Myocyte (in vitro differentiated cells): ENCODE measurements around the gene AGAP1. TPM values are rescaled to one million over a fixed set of nuclear protein-coding genes. Genes with fewer than 3 reads are reported as not detected.
"Not testable (repeated sequence)": the region's sequence is repeated elsewhere in the genome, so short reads cannot be mapped to it uniquely, and the experiment has no call there.

Experiments
- DNase-seq: peaks from one replicate; pipeline ENCODE4 v3.0.0-alpha.2; 2012; ENCODE audit warnings: low read depth
- total RNA-seq: library from RNA; depleted of rRNA; stranded (reverse); fragments of >200 nt; gene quantifications from 2 replicates; pipeline ENCODE4 v1.2.3, GENCODE V29; 2014

The AGAP1 gene
- total RNA-seq, 1 donor from 2014 or later, result 15.5 TPM

DNA sequence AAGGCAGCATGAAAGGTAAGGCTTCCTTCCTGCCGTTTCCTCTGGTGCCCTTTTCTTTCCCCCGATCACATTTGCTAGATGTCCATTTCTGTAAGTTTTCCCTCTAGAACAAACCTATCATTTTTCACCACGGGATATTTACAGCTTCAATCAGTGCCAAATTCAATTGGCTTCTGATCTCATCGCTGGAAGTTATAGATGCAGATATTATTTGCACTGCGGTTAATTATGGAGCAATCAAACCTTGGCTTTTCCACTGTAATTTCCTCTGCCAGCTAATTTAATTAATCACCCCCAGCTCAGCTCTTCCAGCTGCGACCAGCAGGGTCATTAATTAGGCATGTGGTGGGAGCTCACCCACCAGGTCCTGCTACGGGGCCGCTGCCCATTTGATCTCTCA, 588.2 kb downstream of the AGAP1 start:
- DNase-seq, result no peak

DNA sequence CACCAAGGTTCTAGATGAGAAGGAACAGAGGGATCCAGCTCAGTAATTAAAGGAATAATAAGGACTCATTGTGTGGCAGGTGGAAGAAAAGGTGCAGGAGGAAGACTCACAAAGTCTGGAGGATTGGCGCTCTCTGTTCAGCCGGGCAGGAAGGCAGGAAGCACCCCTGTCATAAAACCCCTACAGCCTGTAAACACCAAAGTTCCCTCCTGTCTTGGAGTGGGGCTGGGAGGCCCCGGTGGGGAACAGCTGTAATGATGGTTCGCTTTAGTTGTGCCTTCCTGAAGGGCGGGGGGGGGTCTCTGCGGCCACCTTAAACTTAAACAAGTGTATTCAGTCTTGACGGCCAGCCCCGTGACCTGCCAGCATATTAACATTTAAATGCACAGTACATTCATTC, 590.1 kb downstream of the AGAP1 start:
- DNase-seq, result no peak

DNA sequence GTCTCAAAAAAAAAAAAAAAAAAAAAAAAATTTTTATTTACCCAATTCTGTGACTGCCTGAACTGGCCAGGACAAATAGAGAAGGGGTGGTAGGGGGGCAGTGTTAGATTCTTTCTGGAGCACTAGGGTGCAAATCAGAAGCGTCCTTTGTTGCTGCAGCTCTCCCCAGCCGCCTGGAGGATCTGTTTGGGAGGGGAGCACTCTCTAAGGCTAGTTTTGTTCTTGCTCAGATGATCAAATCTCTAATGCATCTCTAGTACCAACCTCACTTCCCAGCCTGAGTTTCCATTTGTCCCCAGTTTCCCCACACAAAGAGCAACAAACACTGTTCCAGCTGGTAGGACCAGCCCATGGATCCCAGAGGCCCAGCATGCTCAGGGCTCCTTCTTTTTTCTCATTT, 591.4 kb downstream of the AGAP1 start:
- DNase-seq, result no peak

DNA sequence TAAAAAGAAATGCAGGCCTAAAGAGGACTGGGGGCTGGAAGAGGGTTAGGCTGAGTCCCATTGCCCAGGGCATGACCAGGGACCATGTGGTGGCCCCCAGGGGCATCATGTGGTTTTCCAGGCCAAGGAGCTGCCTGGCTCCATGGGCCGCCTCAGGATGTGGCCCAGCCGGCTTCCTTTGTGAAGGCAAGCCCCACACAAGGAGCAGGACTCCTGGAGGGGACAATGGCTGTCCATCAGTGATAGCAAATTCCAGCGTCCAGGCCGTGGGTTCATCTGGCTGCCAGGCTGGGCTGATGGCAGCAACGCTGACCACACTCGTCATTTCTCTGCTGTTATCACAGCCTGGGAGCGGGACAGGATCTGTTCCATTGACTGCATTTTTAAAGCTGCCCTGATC, 591.8 kb downstream of the AGAP1 start:
- peak; percentile 25 for DNase-seq

DNA sequence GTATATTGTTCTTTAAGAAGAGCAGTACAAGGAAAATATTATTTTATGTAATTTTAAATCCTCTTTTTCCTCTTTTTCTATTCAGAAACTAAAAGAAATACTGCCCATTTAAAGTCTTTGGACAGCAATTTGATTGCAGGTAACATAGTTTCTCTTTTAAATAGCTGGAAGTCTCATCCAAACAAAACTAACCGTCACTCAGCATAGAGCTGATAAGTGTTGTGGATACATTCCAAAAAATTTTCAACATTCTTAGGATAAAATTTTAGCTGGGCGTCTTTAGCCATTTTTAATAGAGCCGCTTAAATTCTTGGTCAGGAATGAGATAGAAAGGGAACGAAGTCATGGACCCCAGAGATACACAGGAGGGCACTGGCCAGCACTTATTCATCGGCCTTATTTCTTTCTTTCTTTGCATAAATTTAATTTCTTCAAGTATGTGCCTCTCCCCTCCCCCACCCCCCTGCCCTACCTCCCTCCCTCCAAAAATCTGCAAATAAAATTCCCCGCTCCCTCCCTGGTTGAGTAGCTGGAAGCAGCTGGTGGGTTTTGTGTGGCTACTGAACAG, 592.6 kb downstream of the AGAP1 start:
- DNase-seq, result no peak

DNA sequence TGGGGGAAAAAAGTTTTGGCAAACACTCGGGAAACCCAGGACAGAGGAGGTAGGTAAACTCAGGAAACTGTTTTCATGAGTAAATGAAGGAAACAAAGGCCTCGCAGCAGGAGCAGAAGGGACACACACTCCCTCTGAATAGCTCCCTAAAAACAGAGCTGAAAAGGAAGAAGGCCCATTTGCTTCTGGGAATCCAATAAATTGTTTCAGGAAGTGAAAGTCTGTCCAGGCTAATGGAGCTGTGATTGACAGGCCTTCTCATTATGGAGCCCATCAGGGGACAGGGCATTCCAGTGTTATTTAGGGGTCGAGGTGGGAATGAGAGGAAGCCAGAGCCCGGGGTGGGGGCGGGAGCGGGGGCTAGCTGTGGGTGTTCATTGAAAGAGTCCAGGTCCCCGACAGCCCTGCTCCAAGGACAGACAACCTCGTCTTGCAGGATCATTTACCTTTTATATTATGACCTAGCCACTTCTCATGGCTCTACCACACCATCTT, 593.2 kb downstream of the AGAP1 start:
- no peak for DNase-seq

DNA sequence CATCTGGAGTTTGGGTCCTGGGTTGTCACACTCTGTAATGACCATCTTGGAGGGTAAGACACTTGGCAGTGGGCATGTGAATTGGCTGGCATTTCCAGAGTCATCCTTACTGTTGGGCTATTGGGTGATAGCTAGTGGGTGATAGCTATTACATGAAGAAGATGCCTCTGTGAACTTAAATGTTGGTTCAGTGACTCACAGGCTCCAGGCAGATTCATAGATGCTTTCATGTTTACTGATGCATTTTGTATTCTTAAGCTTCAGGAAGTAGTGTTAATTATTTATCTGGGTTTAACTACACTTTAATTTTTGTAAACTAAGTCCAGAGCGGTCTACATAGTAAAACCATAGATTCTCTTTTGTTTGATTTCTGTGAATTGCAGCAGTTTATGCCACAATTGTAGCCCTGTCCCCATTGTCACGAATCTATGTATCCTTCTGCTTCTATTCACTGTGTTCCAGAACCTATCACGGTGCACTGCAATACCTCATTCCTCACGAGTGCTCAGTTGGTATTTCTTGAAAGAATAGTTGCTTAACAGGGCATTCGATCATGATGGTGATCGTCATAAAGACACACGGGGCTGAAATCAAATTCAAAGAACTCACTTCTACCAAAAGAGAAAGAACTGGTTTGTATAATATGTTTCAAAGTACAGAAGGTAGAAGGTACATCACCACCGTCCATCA, 594.7 kb downstream of the AGAP1 start:
- no peak for DNase-seq

DNA sequence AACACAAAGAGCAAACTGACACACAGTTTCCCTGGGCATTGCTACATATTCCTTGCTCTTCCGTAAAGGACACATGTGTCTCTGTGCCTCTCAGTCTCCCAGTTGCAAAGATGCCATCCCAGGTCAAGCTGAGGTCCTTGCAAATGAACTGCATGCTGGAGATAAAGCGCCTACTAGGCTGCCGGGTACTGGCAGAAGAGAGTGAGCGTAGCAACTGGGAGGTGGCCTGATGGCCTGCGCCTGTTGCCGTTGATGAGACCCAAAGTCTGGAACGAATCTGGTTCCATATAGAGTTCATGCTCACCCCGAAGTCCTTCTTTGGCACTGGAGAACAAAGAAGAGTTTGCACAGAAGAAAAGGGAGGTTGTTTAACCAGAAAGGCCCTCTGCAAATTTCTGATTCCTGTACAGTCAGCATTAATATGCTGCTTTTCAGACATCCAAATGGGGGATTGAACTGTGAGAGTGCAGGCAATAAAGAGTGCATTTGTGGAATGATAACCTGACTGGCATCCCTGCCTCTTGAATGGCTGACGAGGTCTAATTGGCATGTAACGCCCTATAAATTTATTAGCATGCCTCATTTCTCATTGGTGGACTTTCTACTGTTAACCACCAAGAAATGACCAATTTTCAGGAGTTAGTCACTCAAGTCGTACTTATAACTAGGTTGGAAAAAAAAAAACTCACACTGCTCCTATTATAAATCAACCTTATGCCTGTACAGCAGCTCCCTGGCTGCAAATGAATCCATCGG, 595.6 kb downstream of the AGAP1 start:
- no peak for DNase-seq

DNA sequence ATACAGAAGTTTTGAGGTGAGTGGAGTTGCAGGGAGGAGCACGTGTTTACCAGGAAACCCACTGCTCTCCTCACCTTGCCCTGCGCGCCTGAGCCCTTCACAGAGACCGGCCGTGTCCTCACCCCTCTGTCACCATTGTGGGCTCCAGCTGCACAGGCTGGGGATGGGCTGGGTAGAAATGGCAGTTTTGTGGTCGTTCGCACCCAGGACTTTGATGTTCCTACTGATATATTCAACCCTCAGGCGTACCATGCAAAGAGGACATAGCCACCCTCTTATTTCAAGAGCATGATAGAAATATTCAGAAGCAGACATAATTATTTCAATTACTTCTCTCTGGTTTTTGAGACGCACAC, 596.2 kb downstream of the AGAP1 start:
- no peak for DNase-seq

DNA sequence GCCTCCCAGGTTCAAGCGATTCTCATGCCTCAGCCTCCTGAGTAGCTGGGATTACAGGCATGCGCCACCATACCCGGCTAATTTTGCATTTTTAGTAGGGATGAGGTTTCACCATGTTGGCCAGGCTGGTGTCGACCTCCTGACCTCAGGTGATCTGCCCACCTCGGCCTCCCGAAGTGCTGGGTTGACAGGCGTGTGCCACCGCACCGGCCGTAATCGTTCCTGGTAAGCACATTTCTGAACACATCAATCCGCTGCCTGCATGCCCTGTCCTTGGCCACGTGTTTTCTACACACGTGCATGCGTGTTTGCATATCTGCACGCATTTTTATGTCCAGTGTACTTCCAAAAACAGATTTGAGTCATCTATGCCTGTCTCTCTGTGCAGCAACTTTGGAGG, 597.0 kb downstream of the AGAP1 start:
- DNase-seq, result not testable (repeated sequence)

DNA sequence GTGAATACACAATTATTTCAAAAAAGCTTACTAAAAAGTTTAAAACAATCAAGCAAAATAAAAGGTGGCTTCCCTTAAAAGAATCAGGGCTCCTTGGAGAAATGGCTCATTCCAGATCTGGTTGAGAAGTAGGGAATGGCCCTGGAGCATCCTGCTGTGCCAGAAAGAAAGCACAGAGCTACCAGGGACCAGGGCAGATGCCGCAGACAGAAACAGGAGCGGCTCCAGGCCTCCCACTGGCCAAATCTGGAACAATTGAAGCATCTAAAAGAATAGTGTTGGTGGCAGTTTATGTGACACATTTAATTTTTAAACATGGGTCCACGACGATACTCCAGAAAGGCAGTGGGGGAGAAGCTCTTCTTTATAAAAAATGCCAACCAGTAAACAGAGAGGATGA, 598.9 kb downstream of the AGAP1 start:
- DNase-seq, result no peak

DNA sequence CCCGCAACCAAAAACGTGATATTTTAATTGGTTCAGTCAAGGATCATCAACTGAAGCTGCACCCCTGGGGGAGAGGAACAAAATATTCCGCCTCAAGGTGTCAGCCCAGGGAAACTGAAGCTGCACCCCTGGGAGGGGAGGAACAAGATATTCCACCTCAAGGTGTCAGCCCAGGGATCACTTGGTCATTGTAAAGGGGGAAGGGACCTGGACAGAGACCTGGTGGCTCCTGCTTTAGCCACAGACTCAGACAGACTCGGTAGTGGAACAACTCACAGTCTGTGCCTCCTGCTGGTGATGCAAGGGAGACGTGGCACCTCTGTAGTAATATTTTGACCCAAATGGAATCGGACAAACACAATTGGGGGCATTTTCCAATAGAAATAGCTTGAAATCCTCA, 599.3 kb downstream of the AGAP1 start:
- DNase-seq, result no peak

DNA sequence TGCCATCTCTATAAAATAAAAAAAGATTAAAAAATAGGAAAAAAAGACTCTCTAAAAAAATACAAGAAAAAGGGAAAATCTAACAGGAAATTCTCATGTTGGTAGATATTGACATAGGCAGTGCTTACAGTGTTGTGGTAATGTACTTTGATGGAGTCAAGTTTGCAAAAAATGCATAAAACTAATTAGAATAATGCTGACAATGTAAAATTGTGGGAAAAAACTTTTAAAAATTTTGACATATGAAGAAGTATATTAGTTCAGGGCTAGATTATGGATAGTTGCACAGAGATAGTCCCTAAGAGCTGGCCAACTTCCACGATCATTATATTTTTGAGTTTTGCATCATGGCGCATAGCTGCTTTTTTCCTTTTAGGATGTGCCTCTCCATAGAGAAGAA, 601.7 kb downstream of the AGAP1 start:
- no peak for DNase-seq

DNA sequence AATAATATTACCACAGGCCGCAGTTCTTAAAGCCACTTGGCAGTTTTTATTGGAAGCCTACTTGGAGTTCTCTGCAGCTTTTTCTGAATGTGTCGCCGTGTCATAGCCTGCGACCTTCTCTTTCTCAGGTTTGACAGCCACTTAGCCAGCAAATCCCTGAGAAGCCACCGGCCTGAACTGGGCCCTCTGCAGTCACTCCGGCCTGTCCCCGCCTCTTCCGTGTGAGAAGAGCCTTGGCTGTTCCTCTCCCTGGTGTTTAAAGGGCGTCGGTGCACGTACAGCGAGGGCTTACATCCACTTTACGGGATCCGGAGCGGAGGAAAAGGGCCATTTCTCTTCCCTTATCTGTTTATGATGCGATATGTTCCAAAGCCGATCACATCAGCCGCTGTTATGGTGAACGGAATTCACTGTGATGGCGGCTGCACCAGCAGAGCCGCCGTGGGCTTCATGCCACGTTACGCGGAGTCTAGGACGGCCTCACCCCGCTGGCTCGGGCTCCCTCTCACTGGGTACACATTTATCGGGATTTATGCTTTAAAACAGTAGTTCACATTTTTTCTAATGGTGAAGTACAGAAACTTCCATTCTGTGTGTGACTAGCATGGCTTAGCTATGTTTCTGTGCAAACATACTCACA, 607.6 kb downstream of the AGAP1 start:
- DNase-seq, result no peak

DNA sequence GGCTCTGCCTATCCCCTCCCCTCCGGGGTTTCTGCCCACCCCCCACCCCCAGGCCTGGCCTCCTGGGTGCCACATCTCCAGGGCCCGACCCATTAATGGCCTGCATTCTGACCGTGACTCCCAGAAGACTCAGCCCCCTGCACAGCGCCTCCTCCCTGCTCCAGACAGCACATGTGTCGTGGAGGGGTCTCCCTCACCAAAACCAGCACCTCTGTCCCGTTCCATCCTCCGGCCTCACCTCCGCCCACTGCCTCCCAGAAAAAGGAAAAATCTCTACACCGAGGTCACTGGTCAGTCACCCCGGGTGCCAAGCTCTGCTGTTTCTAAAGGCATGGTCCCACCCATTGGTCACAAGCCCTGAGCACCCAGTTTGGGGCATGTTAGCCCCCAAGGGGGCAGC, 609.1 kb downstream of the AGAP1 start:
- no peak for DNase-seq

DNA sequence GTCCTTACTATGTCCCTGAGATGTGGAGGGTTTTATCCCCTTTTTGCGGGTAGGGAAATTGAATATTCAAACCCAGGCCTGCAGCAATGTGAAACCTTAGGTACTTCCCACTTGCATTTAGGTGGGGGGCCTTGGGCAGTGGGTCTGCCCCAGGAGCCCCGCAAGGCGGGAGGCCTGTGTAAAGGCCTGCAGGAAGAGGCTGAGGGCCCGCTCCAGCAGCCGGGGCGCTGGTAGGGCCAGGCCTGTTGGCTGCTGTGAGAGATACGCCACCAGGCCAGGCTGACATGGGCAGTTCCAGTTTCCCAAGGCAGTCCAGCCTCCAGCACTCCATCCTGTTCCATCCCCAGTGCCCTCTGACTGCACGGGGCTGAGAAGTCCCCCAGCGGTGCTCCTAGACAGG, 610.1 kb downstream of the AGAP1 start:
- no peak for DNase-seq

DNA sequence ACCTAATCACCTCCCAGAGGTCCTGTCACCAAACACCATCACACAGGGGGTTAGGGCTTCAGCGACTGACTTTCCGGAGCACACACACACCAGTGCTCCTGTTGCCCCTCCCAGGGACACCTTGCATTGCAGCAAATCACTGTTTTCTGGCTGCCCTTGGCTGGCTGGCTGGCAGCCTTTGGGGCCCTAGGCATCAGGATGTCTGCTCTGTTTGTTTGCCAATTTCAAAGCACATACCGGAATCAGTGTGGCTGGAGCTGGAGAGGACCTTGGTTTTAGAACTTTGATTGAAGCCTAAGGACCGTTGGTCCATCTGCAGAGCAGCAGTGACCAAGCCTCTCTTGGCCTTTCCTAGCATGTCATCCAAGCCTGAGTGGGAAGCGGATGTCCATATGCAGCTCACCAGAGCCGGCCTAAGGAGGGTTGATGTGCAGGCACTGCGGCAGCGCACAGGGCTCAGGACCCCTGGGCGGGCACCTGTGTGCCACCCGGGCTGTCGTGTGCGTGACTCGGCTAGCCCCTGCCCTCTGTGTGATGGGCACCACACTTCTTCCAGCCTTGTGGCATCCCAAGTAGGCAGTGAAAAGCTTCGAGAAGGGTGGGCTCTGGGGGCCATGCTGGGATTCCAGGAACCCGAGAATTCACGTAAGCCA, 612.2 kb downstream of the AGAP1 start:
- DNase-seq, result no peak

DNA sequence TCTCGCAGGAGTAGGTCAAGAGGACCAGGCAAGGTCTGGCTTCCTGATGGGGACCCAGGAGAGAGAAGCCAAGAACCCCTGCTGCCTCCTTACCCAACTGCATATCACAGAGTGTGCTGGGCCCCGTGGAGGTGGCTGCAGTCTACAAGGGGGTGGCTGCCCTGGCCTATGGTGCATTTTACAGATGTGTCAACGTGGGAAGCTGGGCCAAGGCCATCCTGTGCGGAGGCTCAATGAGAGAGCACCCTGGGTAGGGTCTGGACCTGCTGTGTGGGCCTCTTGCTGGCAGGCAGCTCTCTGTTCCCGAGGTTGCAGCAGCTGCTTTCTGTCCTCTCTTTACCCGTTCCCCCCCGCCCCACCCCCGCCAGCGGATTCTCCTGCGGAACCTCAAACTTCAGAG, 612.9 kb downstream of the AGAP1 start:
- DNase-seq, result no peak

DNA sequence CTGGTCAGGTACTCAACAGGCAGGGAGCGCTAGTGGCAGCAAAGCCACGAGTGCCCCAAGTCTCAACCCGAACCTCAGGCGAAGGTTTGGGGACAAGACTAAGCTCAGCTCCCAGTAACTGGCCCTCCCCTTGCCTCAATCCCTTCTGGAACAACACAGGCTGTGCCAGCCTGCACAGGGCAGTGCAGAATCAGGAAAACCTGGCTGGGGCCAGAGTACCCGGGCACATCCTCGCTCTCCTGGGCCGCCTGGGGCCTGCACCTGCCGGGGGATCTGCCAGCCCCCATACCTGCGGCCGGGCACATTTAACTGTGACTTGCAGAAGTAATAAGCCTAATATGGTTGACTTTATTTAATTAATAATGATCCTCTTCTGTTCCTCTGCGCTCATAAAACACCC, 613.7 kb downstream of the AGAP1 start:
- no peak for DNase-seq

DNA sequence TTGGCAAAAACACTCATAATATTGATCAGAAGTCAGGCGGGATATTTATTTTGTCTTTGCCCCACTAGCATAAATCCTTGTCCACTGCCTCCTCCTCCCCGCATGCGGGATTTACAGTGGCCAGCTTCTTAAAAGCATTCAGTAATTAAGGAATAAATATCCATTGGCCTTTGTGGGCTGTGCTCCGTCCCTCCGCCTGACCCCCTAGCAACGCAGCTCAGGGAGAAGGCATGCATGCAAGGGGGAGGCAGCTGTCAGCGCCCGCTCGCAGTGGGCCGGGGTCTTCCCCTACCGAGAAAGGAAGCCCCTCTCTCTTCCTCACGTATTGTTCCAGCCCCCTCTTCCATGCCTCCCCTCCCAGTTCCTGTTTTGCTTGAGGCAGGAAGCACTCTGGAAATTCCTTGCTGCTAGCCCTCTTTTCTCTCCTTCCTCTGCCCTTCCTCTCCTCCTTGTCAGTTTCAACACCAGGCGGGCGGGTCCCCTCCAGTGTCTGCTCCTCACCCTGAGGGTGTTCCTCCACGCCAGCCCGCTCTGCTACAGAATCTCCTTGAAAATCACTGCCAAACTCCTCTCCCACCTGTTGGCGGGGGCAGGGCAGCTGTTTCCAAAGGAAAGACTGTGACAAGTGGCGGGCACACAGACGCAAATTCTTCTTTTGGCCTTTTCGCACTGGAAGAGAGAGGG, 614.2 kb downstream of the AGAP1 start:
- DNase-seq, result peak; percentile 35

DNA sequence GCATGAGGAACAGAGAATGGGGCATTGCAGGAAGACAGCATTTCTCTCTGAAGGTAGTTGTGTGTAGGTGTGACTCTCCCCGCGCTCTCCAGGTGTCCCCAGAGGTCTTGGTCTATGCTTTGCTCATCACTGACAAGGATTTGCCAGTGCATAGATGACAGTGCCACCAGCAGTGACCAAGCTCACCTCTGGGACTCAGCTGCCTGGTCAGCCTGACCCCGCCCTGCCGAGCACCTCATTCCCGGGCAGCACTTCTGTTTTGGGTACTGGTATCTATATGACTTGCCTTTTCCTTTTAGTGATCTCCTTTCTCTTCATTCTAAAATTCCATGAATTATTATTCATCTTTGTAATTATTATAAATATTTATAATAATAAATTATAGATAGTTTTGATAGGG, 615.2 kb downstream of the AGAP1 start:
- DNase-seq, result no peak
